H1 (cell line): ENCODE results near the gene PCDH9. TPM values are rescaled to one million over a fixed set of nuclear protein-coding genes. Genes with fewer than 3 reads are reported as not detected.

Experiments used
- CTCF ChIA-PET: fragments of 300-600 bp; sonication (Branson Sonifier 250); formaldehyde crosslinking; loops from one replicate; lab custom pipeline; 2021; ENCODE audit not compliant: partially characterized antibody; lab: Charles Lee
- POLR2A ChIA-PET: fragments of 300-600 bp; sonication (Branson Sonifier 250); formaldehyde crosslinking; loops from one replicate; lab custom pipeline; 2021; ENCODE audit warnings: inconsistent platforms; ENCODE audit not compliant: partially characterized antibody; lab: Charles Lee
- DNase-seq, 2 experiments: peaks; one replicate each; pipeline versions ENCODE4 v3.0.0 to v3.0.0-alpha.2; 2010 to 2022; ENCODE audit warnings: low spot score in 2 of 2, low read depth in 1 of 2, mixed read lengths in 1 of 2
- FAIRE-seq: peaks from 2 replicates; lab custom pipeline; 2011; peaks lifted over from hg19 to GRCh38; lab: Jason Lieb, UNC
- H2AFZ ChIP-seq: 2 replicates; pipeline ENCODE4 v1.8.1; 2012; ENCODE audit warnings: low read length, inconsistent platforms
- H2AK5ac ChIP-seq: 2 replicates; pipeline ENCODE4 v1.6.1; 2013; ENCODE audit warnings: low read depth, low read length
- H2BK120ac ChIP-seq: replicated peaks from 2 replicates; pipeline ENCODE3; 2013; ENCODE audit warnings: low read depth, low read length, inconsistent platforms
- H2BK12ac ChIP-seq: 2 replicates; pipeline ENCODE4 v1.6.1; 2013; ENCODE audit warnings: low read depth, low read length
- H2BK15ac ChIP-seq: 2 replicates; pipeline ENCODE4 v1.6.1; 2013; ENCODE audit warnings: low read length
- H2BK20ac ChIP-seq: 2 replicates; pipeline ENCODE4 v1.6.1; 2013; ENCODE audit warnings: low read length
- H2BK5ac ChIP-seq: 2 replicates; pipeline ENCODE4 v1.6.1; 2013; ENCODE audit warnings: low read depth, low read length
- H3K14ac ChIP-seq: 2 replicates; pipeline ENCODE4 v1.6.1; 2013; ENCODE audit warnings: inconsistent platforms; ENCODE audit not compliant: insufficient read length
- H3K18ac ChIP-seq: 2 replicates; pipeline ENCODE4 v1.6.1; 2013; ENCODE audit warnings: low read length; ENCODE audit errors: extremely low read depth
- H3K23ac ChIP-seq: 2 replicates; pipeline ENCODE4 v1.6.1; 2013; ENCODE audit warnings: inconsistent platforms; ENCODE audit not compliant: insufficient read length
- H3K23me2 ChIP-seq: 2 replicates; pipeline ENCODE4 v1.6.1; 2013; ENCODE audit warnings: low read depth, low read length
- H3K27ac ChIP-seq: 2 replicates; pipeline ENCODE4 v1.6.1; 2011; ENCODE audit warnings: low read depth, low read length, inconsistent platforms
- H3K27me3 ChIP-seq, 4 experiments: replicated peaks in 1 of 4; 1 replicate in 1 of 4; 2 replicates in 3 of 4; pipeline versions ENCODE4 v1.6.1 to v1.8.1; 2011 to 2013; ENCODE audit warnings: low read length in 3 of 4, mild to moderate bottlenecking in 3 of 4, inconsistent platforms in 2 of 4, mixed read lengths in 2 of 4, moderate library complexity in 1 of 4; ENCODE audit not compliant: control insufficient read depth in 3 of 4, insufficient read depth in 3 of 4; ENCODE audit errors: extremely low read depth in 1 of 4
- H3K36me3 ChIP-seq, 4 experiments: 2 replicates each; pipeline versions ENCODE4 v1.6.1 to v1.8.1; 2011 to 2013; ENCODE audit warnings: mild to moderate bottlenecking in 4 of 4, low read length in 3 of 4, moderate library complexity in 2 of 4, control low read depth in 1 of 4, inconsistent platforms in 1 of 4; ENCODE audit not compliant: insufficient read depth in 4 of 4, control insufficient read depth in 2 of 4
- H3K4ac ChIP-seq: replicated peaks from 2 replicates; pipeline ENCODE3; 2013; ENCODE audit warnings: low read length, low read depth, mixed read lengths, inconsistent platforms; ENCODE audit not compliant: insufficient read length
- H3K4me1 ChIP-seq, 4 experiments: replicated peaks in 1 of 4; 1 replicate in 1 of 4; 2 replicates in 3 of 4; pipeline versions ENCODE4 v1.6.1 to v1.8.1; 2011 to 2013; ENCODE audit warnings: low read length in 3 of 4, inconsistent platforms in 2 of 4, mixed read lengths in 1 of 4; ENCODE audit not compliant: insufficient read depth in 4 of 4, control insufficient read depth in 3 of 4
- H3K4me2 ChIP-seq, 2 experiments: 2 replicates each; pipeline versions ENCODE4 v1.6.1 to v1.8.1; 2011 to 2013; ENCODE audit warnings: low read depth in 2 of 2, low read length in 2 of 2, control low read depth in 1 of 2, inconsistent platforms in 1 of 2, mild to moderate bottlenecking in 1 of 2; ENCODE audit not compliant: insufficient read depth in 1 of 2
- H3K4me3 ChIP-seq, 4 experiments: fragments of 200-600, 300-600 bp in 1 of 4; sonication (generic), shearing (Covaris generic), sonication (Bioruptor Twin) in 1 of 4; 2 replicates each; pipeline versions ENCODE4 v1.5.1 to v1.8.1; 2011 to 2016; ENCODE audit warnings: low read length in 4 of 4, low read depth in 3 of 4, control low read depth in 2 of 4, inconsistent platforms in 2 of 4, mild to moderate bottlenecking in 2 of 4, mixed read lengths in 1 of 4, moderate library complexity in 1 of 4; ENCODE audit not compliant: insufficient read depth in 2 of 4; ENCODE audit errors: extremely low read depth in 1 of 4
- H3K56ac ChIP-seq: replicated peaks from 2 replicates; pipeline ENCODE3; 2013; ENCODE audit warnings: low read depth, mild to moderate bottlenecking, mixed read lengths, low read length, inconsistent platforms; ENCODE audit not compliant: insufficient read length
- H3K79me1 ChIP-seq: 2 replicates; pipeline ENCODE4 v1.6.1; 2013; ENCODE audit warnings: low read depth, low read length, control low read depth
- H3K79me2 ChIP-seq, 2 experiments: 2 replicates each; pipeline versions ENCODE4 v1.6.1 to v1.8.1; 2012 to 2013; ENCODE audit warnings: low read length in 2 of 2, mild to moderate bottlenecking in 2 of 2, inconsistent platforms in 1 of 2; ENCODE audit not compliant: insufficient read depth in 2 of 2, control insufficient read depth in 1 of 2
- H3K9ac ChIP-seq, 4 experiments: replicated peaks in 1 of 4; 1 replicate in 1 of 4; 2 replicates in 3 of 4; pipeline versions ENCODE4 v1.6.1 to v1.8.1; 2011 to 2013; ENCODE audit warnings: low read depth in 3 of 4, low read length in 3 of 4, control low read depth in 2 of 4, mild to moderate bottlenecking in 2 of 4, moderate library complexity in 2 of 4, inconsistent platforms in 1 of 4; ENCODE audit errors: extremely low read depth in 1 of 4
- H3K9me3 ChIP-seq, 2 experiments: 2 replicates each; pipeline versions ENCODE4 v1.6.1 to v1.8.1; 2012 to 2013; ENCODE audit warnings: mild to moderate bottlenecking in 2 of 2, moderate library complexity in 2 of 2, control low read depth in 1 of 2, inconsistent platforms in 1 of 2, low read depth in 1 of 2, low read length in 1 of 2, mixed read lengths in 1 of 2; ENCODE audit not compliant: insufficient read depth in 2 of 2
- H4K20me1 ChIP-seq, 2 experiments: replicated peaks in 1 of 2; 2 replicates each; pipeline versions ENCODE3 to v1.8.1; 2011 to 2013; ENCODE audit warnings: inconsistent platforms in 2 of 2, low read length in 2 of 2, mild to moderate bottlenecking in 1 of 2; ENCODE audit not compliant: insufficient read depth in 2 of 2, control insufficient read depth in 1 of 2
- H4K5ac ChIP-seq: 2 replicates; pipeline ENCODE4 v1.6.1; 2013; ENCODE audit warnings: low read length, low read depth, mixed read lengths, inconsistent platforms; ENCODE audit not compliant: insufficient read length
- H4K8ac ChIP-seq: 2 replicates; pipeline ENCODE4 v1.8.0; 2013; ENCODE audit warnings: mild to moderate bottlenecking, moderate library complexity, low read length, inconsistent platforms; ENCODE audit not compliant: insufficient read depth; ENCODE audit errors: extremely low read depth
- H4K91ac ChIP-seq: replicated peaks from 2 replicates; pipeline ENCODE3; 2013; ENCODE audit warnings: low read length, mixed read lengths, inconsistent platforms; ENCODE audit not compliant: insufficient read length
- BCL11A ChIP-seq, 2 experiments: IDR thresholded peaks; one replicate each; pipeline ENCODE4 v1.6.1; 2011; ENCODE audit warnings: low read depth in 2 of 2, low read length in 2 of 2, mild to moderate bottlenecking in 2 of 2
- CHD1 ChIP-seq: IDR thresholded peaks from 2 replicates; pipeline ENCODE4 v1.6.1; 2012; ENCODE audit warnings: low read depth, low read length, improper control_type of control experiment
- CHD2 ChIP-seq: IDR thresholded peaks from 2 replicates; pipeline ENCODE4 v1.6.1; 2012; ENCODE audit warnings: low read length, improper control_type of control experiment
- CREB1 ChIP-seq: IDR thresholded peaks from 2 replicates; pipeline ENCODE4 v1.6.1; 2012; ENCODE audit warnings: inconsistent platforms
- EZH2 ChIP-seq: fragments of 200-600 bp; sonication (generic); IDR thresholded peaks from 2 replicates; pipeline ENCODE4 v1.7.1; 2012; ENCODE audit warnings: low read depth, mild to moderate bottlenecking, moderate library complexity, low read length, inconsistent platforms; ENCODE audit not compliant: severe bottlenecking
- JUN ChIP-seq: IDR thresholded peaks from 2 replicates; pipeline ENCODE4 v1.6.1; 2011; ENCODE audit warnings: low read depth, mild to moderate bottlenecking, improper control_type of control experiment, low read length
- PHF8 ChIP-seq: fragments of 200-600 bp; sonication (generic); conservative IDR thresholded peaks from 2 replicates; pipeline ENCODE4 v1.7.1; 2012; ENCODE audit warnings: low read depth, mild to moderate bottlenecking, inconsistent platforms, low read length, moderate library complexity
- POLR2AphosphoS5 ChIP-seq: IDR thresholded peaks from 2 replicates; pipeline ENCODE4 v1.6.1; 2011; ENCODE audit warnings: low read depth, low read length
- RFX5 ChIP-seq: IDR thresholded peaks from 2 replicates; pipeline ENCODE4 v1.6.1; 2011; ENCODE audit warnings: low read depth, low read length, improper control_type of control experiment, borderline replicate concordance
- RNF2 ChIP-seq: fragments of 200-900, 300-1000 bp; sonication (generic); IDR thresholded peaks from 2 replicates; pipeline ENCODE4 v1.7.1; 2016; ENCODE audit warnings: borderline replicate concordance, low read depth, mild to moderate bottlenecking, antibody characterized with exemption, low read length; ENCODE audit not compliant: poor library complexity, severe bottlenecking; ENCODE audit errors: missing control alignments
- SAP30 ChIP-seq: fragments of 300-600 bp; sonication (generic); IDR thresholded peaks from 2 replicates; pipeline ENCODE4 v1.7.1; 2012; ENCODE audit warnings: low read length, moderate library complexity, mild to moderate bottlenecking, inconsistent platforms; ENCODE audit not compliant: insufficient read depth, insufficient replicate concordance
- SIRT6 ChIP-seq: IDR thresholded peaks from one replicate; pipeline ENCODE4 v1.7.1; 2012; ENCODE audit warnings: low read length, inconsistent platforms
- YY1 ChIP-seq: IDR thresholded peaks from 2 replicates; pipeline ENCODE4 v1.6.1; 2011; ENCODE audit warnings: low read depth, mild to moderate bottlenecking, low read length
- polyA plus RNA-seq, 7 experiments: library from polyadenylated mRNA; depleted of rRNA in 3 of 7; stranded (reverse) in 5 of 7; unstranded in 2 of 7; fragments of >200 nt in 5 of 7; fragments of 200-250 nt in 2 of 7; gene quantifications; 1 replicate in 5 of 7; 2 replicates in 1 of 7; 4 replicates in 1 of 7; pipeline versions ENCODE4 v1.2.1 to v1.2.3, GENCODE V29; 2011 to 2013; ENCODE audit warnings: missing spikeins in 2 of 7, mixed read lengths in 2 of 7
- total RNA-seq: library from RNA; stranded (reverse); fragmentation: NEBNext Ultra II Directional; extraction: Animal tissue kit (Norgen Biotek cat#: 25700); gene quantifications from 2 replicates; pipeline ENCODE4 v1.2.1, GENCODE V29; 2021
- TF ChIP-seq, protein P1 (sequence below): IDR thresholded peaks from 2 replicates; pipeline ENCODE4 v1.6.1; 2012; ENCODE audit warnings: inconsistent platforms
- TF ChIP-seq, protein P2 (sequence below): IDR thresholded peaks from 2 replicates; pipeline ENCODE4 v1.6.1; 2011; ENCODE audit warnings: low read length, improper control_type of control experiment

The PCDH9 gene
- total and polyA plus RNA-seq, 2 of the 8 experiments (the other 6 are each of a cell fraction or from before 2014, with no cell fraction given), result 0.12 to 0.60 TPM

DNA sequence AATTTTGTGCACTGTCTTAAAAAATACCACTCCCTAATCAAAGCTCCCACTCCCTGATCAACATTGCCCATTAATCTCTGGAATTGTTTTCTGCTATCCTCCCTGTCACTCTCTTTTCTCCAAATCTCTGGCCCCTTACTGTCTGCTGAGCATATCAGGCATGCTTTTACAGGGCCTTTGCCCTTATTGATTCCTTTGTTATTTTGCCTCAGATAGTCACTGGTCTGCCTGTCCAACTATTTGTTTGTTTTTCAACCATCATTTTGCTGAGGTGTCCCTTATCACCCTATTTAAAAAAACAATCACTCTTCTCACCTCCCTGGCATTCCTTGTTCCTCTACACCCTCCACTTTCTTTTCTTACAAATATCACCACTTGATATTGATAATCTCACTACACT lies 153.0 kb downstream of the PCDH9 start:
- Histone ChIP-seq H3K27me3 (no peaks in the 10 kb centered on the region), H3K4me2 (no peak overlapping the region), H3K56ac (no peak overlapping the region), H3K4me3 (no peak overlapping the region), H3K14ac (no peak overlapping the region), H3K23ac (no peak overlapping the region), H3K79me1 (no peaks in the 10 kb centered on the region), H3K9ac (no peak overlapping the region), H3K18ac (no peak overlapping the region), H2BK12ac (no peak overlapping the region), H2AFZ (no peak overlapping the region), H3K36me3 (no peaks in the 10 kb centered on the region), H4K5ac (no peak overlapping the region), H2BK15ac (no peak overlapping the region), H3K23me2 (no peaks in the 10 kb centered on the region), H4K20me1 (no peaks in the 10 kb centered on the region), H3K27ac (no peak overlapping the region), H3K4ac (no peak overlapping the region), H2BK5ac (no peak overlapping the region), H2BK120ac (no peak overlapping the region), H3K79me2 (no peaks in the 10 kb centered on the region), H2AK5ac (no peak overlapping the region), H3K9me3 (no peaks in the 10 kb centered on the region), H4K8ac (no peak overlapping the region), H3K4me1 (no peaks in the 10 kb centered on the region), H4K91ac (no peak overlapping the region), H2BK20ac (no peak overlapping the region)
- ChIA-PET CTCF (interaction anchor here (1.0 to 1.1 kb wide), 2 partner anchors 11 to 141 kb away, joined by 3 to 5 read pairs; no protein-coding TSS in a partner anchor), POLR2A (no interaction called here)
- FAIRE-seq (no peak), DNase-seq (no peak)
- TF ChIP-seq BCL11A (IDR thresholded peaks at IDR 0.05; ENCODE audit: low read depth in 2 of 2, low read length in 2 of 2) (no peak), RFX5 (no peak), YY1 (no peak), CHD2 (no peak), SAP30 (no peak), PHF8 (no peak), RNF2 (no peak), CHD1 (no peak), JUN (no peak), CREB1 (no peak), EZH2 (no peak), POLR2AphosphoS5 (no peak), SIRT6 (no peak)
- TF ChIP-seq, protein P1, sequence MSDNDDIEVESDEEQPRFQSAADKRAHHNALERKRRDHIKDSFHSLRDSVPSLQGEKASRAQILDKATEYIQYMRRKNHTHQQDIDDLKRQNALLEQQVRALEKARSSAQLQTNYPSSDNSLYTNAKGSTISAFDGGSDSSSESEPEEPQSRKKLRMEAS, result no peak
- TF ChIP-seq, protein P2, sequence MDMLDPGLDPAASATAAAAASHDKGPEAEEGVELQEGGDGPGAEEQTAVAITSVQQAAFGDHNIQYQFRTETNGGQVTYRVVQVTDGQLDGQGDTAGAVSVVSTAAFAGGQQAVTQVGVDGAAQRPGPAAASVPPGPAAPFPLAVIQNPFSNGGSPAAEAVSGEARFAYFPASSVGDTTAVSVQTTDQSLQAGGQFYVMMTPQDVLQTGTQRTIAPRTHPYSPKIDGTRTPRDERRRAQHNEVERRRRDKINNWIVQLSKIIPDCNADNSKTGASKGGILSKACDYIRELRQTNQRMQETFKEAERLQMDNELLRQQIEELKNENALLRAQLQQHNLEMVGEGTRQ, result no peak
